Adrenal gland (tissue), 12 donors: ENCODE data around the gene KIF5B. TPM values are rescaled to one million over a fixed set of nuclear protein-coding genes. Genes with fewer than 3 reads are reported as not detected.

Source experiments
- DNase-seq, 7 donors: peaks; one replicate each; pipeline ENCODE4 v3.0.0-alpha.2; 2019 to 2020
- H3K27ac ChIP-seq, 5 donors: fragments of 200-600 bp; sonication (generic) in 4 of 5; 1 replicate in 3 of 5; 2 replicates in 2 of 5; pipeline versions ENCODE4 v1.5.1 to v1.8.0; 2016 to 2020; ENCODE audit warnings: mild to moderate bottlenecking in 1 of 5
- H3K27me3 ChIP-seq: fragments of 200-600 bp; 2 replicates; pipeline ENCODE4 v1.8.0; 2021
- H3K36me3 ChIP-seq, 2 donors: fragments of 200-600 bp; replicated peaks in 1 of 2; 1 replicate in 1 of 2; 2 replicates in 1 of 2; pipeline versions ENCODE4 v1.5.1 to v1.8.0; 2018 to 2022
- H3K4me1 ChIP-seq, 2 donors: fragments of 200-600 bp; replicated peaks in 1 of 2; 1 replicate in 1 of 2; 2 replicates in 1 of 2; pipeline versions ENCODE4 v1.5.1 to v1.8.0; 2018 to 2021
- H3K4me3 ChIP-seq, 4 donors: fragments of 200-600 bp; sonication (generic) in 3 of 4; one replicate each; pipeline ENCODE4 v1.5.1; 2016 to 2018
- H3K9me3 ChIP-seq, 3 donors: fragments of 200-600 bp; sonication (generic) in 1 of 3; replicated peaks in 1 of 3; 1 replicate in 2 of 3; 2 replicates in 1 of 3; pipeline versions ENCODE4 v1.5.1 to v1.8.0; 2016 to 2021
- POLR2A ChIP-seq, 2 donors: fragments of 450-650 bp; IDR thresholded peaks; one replicate each; pipeline ENCODE4 v1.6.1; 2017; ENCODE audit warnings: antibody characterized with exemption in 2 of 2, mild to moderate bottlenecking in 2 of 2, moderate library complexity in 1 of 2
- WGBS, 4 donors: extraction: QIAGEN DNeasy Blood & Tissue Kit in 2 of 4; methylation state at CpG; one replicate each; pipeline versions ENCODE4 v1.1.5 to v1.1.7; 2013 to 2017; 5-methylcytosine and 5-hydroxymethylcytosine counted together
- intact Hi-C, 2 donors: fragments of 100-400 bp; cut with DNase I; formaldehyde crosslinking; loops; one replicate each; pipeline versions ENCODE4 v1.14.1 to v1.15.0; 2022 to 2023
- polyA plus RNA-seq, 3 donors: library from polyadenylated mRNA; stranded (reverse); fragments of 200-250 nt in 2 of 3; fragments of 350-450 nt in 1 of 3; fragmentation: Illumina TruSeq in 1 of 3; extraction: RNeasy Lipid Tissue Mini Kit (QIAGEN cat#74804) in 1 of 3; gene quantifications; one replicate each; pipeline ENCODE4 v1.2.3, GENCODE V29; 2013 to 2014
- total RNA-seq, 9 donors: library from RNA; depleted of rRNA in 4 of 9; stranded (reverse); fragments of >200 nt in 4 of 9; fragments of 120-200 nt in 1 of 9; fragmentation: NEBNext Ultra II Directional in 1 of 9; extraction: Animal tissue kit (Norgen Biotek cat#: 25700) in 1 of 9; gene quantifications; one replicate each; pipeline versions ENCODE4 v1.1.0 to v1.2.4, GENCODE V29; 2013 to 2023
- TF ChIP-seq, protein P1 (sequence below), 6 experiments: fragments of 450-650 bp in 4 of 6; fragments of 200-600 bp in 2 of 6; sonication (generic) in 1 of 6; IDR thresholded peaks; 1 replicate in 5 of 6; 2 replicates in 1 of 6; pipeline versions ENCODE4 v1.5.1 to v1.8.0; 2016 to 2021; ENCODE audit warnings: antibody characterized with exemption in 6 of 6, mild to moderate bottlenecking in 2 of 6, moderate library complexity in 1 of 6
- donor health status: healthy with polysubstance abuse.
- donor health status: Bipolar disorder and iron deficiency.
- donor health status: DM: yes; HTN: yes; CAD: no.
- donor health status: DM: no; HTN: no; CAD: no.
- donor health status: DM: no; HTN: no; CAD: no.
- donor health status: DM: yes; HTN: yes; CAD: no.

KIF5B gene
- total and polyA plus RNA-seq, 12 donors: 24.2 to 139 (median 81.7) TPM

DNA sequence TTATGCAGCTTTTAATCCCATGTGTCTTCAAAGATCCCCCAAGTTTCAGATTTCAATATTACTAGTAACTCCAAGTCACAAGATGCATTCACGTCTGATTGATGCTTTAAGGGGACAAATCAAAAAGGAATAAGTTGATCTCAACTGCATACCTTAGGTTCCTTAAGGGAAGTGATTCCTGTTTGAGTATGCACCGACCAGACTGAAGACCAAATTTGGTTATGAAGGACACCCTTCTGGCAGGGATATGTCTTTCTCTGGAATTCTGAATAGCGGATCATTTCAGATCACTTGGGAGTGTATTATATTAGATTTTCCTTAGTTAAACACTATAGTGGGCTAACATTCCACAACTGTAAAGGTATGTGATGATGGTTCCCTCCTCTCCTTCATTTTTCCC, 4.3 kb downstream of the KIF5B start:
- Histone ChIP-seq H3K9me3 (no peaks in the 10 kb centered on the region), H3K36me3 (peaks cover 0 to 9% of the 10 kb centered on the region in 2 donors), H3K27me3 (no peaks in the 10 kb centered on the region), H3K27ac (peak overlapping the region in 2 of 5 donors; percentile 18 to 40), H3K4me1 (peaks cover 41 to 69% of the 10 kb centered on the region in 2 donors), H3K4me3 (no peak overlapping the region)
- TF ChIP-seq POLR2A (IDR thresholded peaks at IDR 0.05): no peak
- TF ChIP-seq, protein P1, sequence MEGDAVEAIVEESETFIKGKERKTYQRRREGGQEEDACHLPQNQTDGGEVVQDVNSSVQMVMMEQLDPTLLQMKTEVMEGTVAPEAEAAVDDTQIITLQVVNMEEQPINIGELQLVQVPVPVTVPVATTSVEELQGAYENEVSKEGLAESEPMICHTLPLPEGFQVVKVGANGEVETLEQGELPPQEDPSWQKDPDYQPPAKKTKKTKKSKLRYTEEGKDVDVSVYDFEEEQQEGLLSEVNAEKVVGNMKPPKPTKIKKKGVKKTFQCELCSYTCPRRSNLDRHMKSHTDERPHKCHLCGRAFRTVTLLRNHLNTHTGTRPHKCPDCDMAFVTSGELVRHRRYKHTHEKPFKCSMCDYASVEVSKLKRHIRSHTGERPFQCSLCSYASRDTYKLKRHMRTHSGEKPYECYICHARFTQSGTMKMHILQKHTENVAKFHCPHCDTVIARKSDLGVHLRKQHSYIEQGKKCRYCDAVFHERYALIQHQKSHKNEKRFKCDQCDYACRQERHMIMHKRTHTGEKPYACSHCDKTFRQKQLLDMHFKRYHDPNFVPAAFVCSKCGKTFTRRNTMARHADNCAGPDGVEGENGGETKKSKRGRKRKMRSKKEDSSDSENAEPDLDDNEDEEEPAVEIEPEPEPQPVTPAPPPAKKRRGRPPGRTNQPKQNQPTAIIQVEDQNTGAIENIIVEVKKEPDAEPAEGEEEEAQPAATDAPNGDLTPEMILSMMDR (IDR thresholded peaks at IDR 0.05): no peak
- no peak for DNase-seq
- WGBS, 4 donors: 28 to 38% (median 36%) methylated on average over 3 of the region's 3 CpGs
- intact Hi-C loops: loop anchor here in 1 of 2 donors (10.0 kb wide), 1 partner anchor 93 kb away; no protein-coding TSS in a partner anchor

DNA sequence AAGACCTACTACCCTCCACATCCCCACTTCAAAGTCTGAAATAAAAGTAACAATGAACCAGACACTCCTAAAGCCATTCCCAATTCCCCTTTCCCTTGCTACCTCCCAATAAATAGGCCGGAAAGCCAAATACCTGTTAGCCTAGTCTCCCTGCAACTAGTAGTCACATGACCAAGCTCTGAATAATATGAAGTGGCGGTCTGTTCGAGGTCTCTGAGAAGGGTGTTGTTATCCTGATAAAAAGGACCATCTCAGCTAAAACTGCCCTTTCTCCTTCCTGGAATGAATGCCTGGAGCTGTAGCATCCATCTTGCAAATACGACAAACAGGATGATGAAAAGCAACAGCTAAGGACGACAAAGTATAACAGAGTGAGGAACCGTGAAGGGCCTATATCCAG, 6.0 kb downstream of the KIF5B start:
- TF ChIP-seq, protein P1 (IDR thresholded peaks at IDR 0.05): no peak
- TF ChIP-seq POLR2A (IDR thresholded peaks at IDR 0.05): no peak
- peak overlapping the region in 1 of 5 donors; percentile 28 for H3K27ac ChIP-seq
- no peak for DNase-seq
- 62 to 69% (median 64%) methylated on average over 6 of the region's 6 CpGs for WGBS, 4 donors
- no peaks in the 10 kb centered on the region for H3K9me3 ChIP-seq
- H3K27me3 ChIP-seq: no peaks in the 10 kb centered on the region
- intact Hi-C loops: loop anchor here in 1 of 2 donors (10.0 kb wide), 1 partner anchor 95 kb away; no protein-coding TSS in a partner anchor
- H3K4me3 ChIP-seq: no peak overlapping the region
- peaks cover 0 to 20% of the 10 kb centered on the region in 2 donors for H3K36me3 ChIP-seq
- H3K4me1 ChIP-seq: peaks cover 41 to 69% of the 10 kb centered on the region in 2 donors

DNA sequence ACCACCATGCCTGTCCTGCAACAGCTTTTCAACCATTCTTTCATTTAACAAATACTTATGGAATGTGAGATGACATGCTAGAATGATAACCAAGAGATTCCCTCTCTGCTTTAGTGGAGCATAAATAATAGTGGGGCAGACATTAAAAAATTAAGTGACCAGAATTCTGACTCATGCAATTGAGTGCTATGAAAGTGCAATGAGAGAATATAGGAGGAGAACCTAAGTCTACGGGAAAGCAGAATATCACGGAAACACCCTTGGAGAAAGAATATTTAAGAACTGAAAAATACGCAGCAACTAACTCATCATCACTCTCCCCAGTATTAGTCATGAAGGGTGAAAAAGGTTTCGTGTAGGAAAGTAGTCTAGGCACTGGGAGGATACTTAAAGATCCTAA, 7.1 kb downstream of the KIF5B start:
- no peak for TF ChIP-seq POLR2A (IDR thresholded peaks at IDR 0.05)
- TF ChIP-seq, protein P1 (IDR thresholded peaks at IDR 0.05): no peak
- Histone ChIP-seq H3K27ac (no peak overlapping the region), H3K27me3 (no peaks in the 10 kb centered on the region), H3K4me1 (peaks cover 39 to 62% of the 10 kb centered on the region in 2 donors), H3K9me3 (no peaks in the 10 kb centered on the region), H3K4me3 (no peak overlapping the region), H3K36me3 (peaks cover 0 to 30% of the 10 kb centered on the region in 2 donors)
- intact Hi-C loops: no loop called here
- DNase-seq: no peak
- 47 to 74% (median 63%) methylated on average over 3 to 4 of the region's 4 CpGs for WGBS, 4 donors

DNA sequence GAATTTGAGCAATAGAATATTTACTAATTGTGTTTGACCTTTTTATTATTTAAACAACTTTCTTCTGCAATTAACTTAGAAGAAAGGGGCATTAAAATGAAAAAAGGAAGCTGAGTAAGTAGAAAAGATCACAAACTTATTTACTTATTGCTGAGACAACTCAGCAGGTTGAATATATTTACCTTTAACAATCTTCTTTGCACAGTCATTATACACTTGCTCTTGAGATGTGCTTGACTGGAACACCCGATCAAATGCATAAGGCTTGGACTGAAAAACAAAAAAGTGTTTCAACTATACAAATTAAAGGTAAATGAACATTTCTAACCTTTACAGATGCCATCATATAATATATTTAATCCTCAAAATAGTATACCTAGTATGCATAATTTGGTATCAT, 7.9 kb downstream of the KIF5B start:
- Histone ChIP-seq H3K27me3 (no peaks in the 10 kb centered on the region), H3K4me3 (no peak overlapping the region), H3K9me3 (no peaks in the 10 kb centered on the region), H3K4me1 (peaks cover 33 to 61% of the 10 kb centered on the region in 2 donors), H3K27ac (no peak overlapping the region), H3K36me3 (peaks cover 0 to 30% of the 10 kb centered on the region in 2 donors)
- intact Hi-C loops: no loop called here
- no peak for DNase-seq
- TF ChIP-seq POLR2A (IDR thresholded peaks at IDR 0.05): no peak
- TF ChIP-seq, protein P1 (IDR thresholded peaks at IDR 0.05): no peak
- 94 to 100% (median 96%) methylated on average over 1 of the region's 1 CpG for WGBS, 4 donors
